ENCODE results near the gene NBEAL2.

The NBEAL2 gene

GRCh38 chr3:46994801-46995731 is 15.6 kb downstream of the NBEAL2 start:
- ChIA-PET CTCF (no interaction called here), POLR2A (ENCODE audit: low non-redundant PET) (no interaction called here)
- no peak for DNase-seq (ENCODE audit: low spot score)
- TF ChIP-seq, protein P1, sequence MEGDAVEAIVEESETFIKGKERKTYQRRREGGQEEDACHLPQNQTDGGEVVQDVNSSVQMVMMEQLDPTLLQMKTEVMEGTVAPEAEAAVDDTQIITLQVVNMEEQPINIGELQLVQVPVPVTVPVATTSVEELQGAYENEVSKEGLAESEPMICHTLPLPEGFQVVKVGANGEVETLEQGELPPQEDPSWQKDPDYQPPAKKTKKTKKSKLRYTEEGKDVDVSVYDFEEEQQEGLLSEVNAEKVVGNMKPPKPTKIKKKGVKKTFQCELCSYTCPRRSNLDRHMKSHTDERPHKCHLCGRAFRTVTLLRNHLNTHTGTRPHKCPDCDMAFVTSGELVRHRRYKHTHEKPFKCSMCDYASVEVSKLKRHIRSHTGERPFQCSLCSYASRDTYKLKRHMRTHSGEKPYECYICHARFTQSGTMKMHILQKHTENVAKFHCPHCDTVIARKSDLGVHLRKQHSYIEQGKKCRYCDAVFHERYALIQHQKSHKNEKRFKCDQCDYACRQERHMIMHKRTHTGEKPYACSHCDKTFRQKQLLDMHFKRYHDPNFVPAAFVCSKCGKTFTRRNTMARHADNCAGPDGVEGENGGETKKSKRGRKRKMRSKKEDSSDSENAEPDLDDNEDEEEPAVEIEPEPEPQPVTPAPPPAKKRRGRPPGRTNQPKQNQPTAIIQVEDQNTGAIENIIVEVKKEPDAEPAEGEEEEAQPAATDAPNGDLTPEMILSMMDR (conservative IDR thresholded peaks at IDR 0.05; ENCODE audit: low read depth), result no peak
- peak overlapping the region; percentile 36; the same call in 1 of the 2 replicates for H3K27ac ChIP-seq

DNA sequence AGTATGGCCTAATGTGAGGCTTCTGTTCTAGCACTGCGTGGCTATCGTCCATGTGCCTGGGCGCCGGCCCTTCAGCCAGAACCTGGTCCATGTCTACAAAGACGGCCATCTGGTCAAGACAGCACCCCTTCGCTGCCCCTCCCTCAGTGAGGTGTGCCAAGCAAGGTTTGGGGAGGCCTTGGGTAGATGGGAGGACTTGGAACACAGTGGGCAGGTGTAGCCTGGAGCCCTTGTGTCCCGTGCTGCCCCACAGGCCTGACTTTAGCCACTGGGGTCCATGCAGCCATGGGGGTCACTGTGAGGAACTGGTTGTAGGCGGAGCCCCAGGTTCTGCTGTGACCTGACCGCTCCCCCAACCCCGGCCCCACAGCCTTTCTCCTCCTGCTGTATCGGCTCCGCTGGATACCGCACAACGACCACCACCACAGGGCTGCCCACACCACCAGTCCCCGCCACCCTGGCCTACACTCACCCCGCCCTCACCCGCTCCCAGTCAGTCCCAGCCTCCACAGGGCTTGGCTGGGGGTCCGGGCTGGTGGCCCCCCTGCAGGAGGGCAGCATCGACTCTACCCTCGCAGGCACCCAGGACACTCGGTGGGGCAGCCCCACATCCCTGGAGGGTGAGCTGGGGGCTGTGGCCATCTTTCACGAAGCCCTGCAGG is 16.6 kb downstream of the NBEAL2 start:
- CTCF ChIA-PET, result no interaction called here
- TF ChIP-seq, protein P1 (conservative IDR thresholded peaks at IDR 0.05; ENCODE audit: low read depth), result no peak
- POLR2A ChIA-PET (ENCODE audit: low non-redundant PET), result no interaction called here
- DNase-seq (ENCODE audit: low spot score), result no peak
- H3K27ac ChIP-seq, result peak overlapping the region; percentile 36

GRCh38 chr3:46996689-46997452 is 17.4 kb downstream of the NBEAL2 start:
- peak overlapping the region; percentile 36 for H3K27ac ChIP-seq
- POLR2A ChIA-PET (ENCODE audit: low non-redundant PET), result no interaction called here
- no peak for DNase-seq (ENCODE audit: low spot score)
- TF ChIP-seq, protein P1 (conservative IDR thresholded peaks at IDR 0.05; ENCODE audit: low read depth), result no peak
- CTCF ChIA-PET, result no interaction called here

- DNase-seq (ENCODE audit: low spot score), result no peak
- TF ChIP-seq, protein P1 (conservative IDR thresholded peaks at IDR 0.05; ENCODE audit: low read depth), result no peak
- peak overlapping the region; percentile 36 for H3K27ac ChIP-seq
- ChIA-PET CTCF (interaction anchor here (0.6 to 0.8 kb wide), 3 partner anchors 12 to 97 kb away, joined by 4 read pairs; no protein-coding TSS in a partner anchor), POLR2A (ENCODE audit: low non-redundant PET) (no interaction called here)
Measured at GRCh38 chr3:46997453-46998091, 18.1 kb downstream of the NBEAL2 start.

- TF ChIP-seq, protein P1 (conservative IDR thresholded peaks at IDR 0.05; ENCODE audit: low read depth), result peak; percentile 68
- POLR2A ChIA-PET (ENCODE audit: low non-redundant PET), result no interaction called here
- CTCF ChIA-PET, result interaction anchor here (0.6 to 0.8 kb wide), 3 partner anchors 11 to 98 kb away, joined by 4 read pairs; no protein-coding TSS in a partner anchor
- peak overlapping the region; percentile 36; the same call in 1 of the 2 replicates for H3K27ac ChIP-seq
- peak; percentile 54 for DNase-seq (ENCODE audit: low spot score)
Measured at GRCh38 chr3:46998121-46998851, 18.8 kb downstream of the NBEAL2 start.
